Kidney epithelial cell (primary cell): ENCODE measurements around the gene SH3TC2. TPM values are rescaled to one million over a fixed set of nuclear protein-coding genes. Genes with fewer than 3 reads are reported as not detected.

ENCODE experiments used
- DNase-seq: peaks from one replicate; pipeline ENCODE4 v3.0.0-alpha.2; 2010; ENCODE audit warnings: low read depth
- H3K27me3 ChIP-seq: 2 replicates; pipeline ENCODE4 v1.6.0; 2011; ENCODE audit warnings: low read length; ENCODE audit not compliant: control insufficient read depth, insufficient read depth
- H3K36me3 ChIP-seq: 2 replicates; pipeline ENCODE4 v1.5.1; 2011; ENCODE audit warnings: low read length; ENCODE audit not compliant: control insufficient read depth, insufficient read depth
- H3K4me3 ChIP-seq: 2 replicates; pipeline ENCODE4 v1.5.1; 2011; ENCODE audit warnings: low read depth, mild to moderate bottlenecking, control low read depth, low read length
- total RNA-seq: library from RNA; depleted of rRNA; stranded (reverse); fragments of >200 nt; gene quantifications from 2 replicates; pipeline ENCODE4 v1.2.3, GENCODE V29; 2015
- TF ChIP-seq, protein P1 (sequence below): IDR thresholded peaks from 2 replicates; pipeline ENCODE4 v1.5.1; 2011; ENCODE audit warnings: mild to moderate bottlenecking, moderate library complexity, low read length, control low read depth, inconsistent platforms; ENCODE audit not compliant: insufficient read depth, poor library complexity, severe bottlenecking

SH3TC2 gene
- total RNA-seq = 7.9 and 8.4 TPM in 2 replicates

DNA sequence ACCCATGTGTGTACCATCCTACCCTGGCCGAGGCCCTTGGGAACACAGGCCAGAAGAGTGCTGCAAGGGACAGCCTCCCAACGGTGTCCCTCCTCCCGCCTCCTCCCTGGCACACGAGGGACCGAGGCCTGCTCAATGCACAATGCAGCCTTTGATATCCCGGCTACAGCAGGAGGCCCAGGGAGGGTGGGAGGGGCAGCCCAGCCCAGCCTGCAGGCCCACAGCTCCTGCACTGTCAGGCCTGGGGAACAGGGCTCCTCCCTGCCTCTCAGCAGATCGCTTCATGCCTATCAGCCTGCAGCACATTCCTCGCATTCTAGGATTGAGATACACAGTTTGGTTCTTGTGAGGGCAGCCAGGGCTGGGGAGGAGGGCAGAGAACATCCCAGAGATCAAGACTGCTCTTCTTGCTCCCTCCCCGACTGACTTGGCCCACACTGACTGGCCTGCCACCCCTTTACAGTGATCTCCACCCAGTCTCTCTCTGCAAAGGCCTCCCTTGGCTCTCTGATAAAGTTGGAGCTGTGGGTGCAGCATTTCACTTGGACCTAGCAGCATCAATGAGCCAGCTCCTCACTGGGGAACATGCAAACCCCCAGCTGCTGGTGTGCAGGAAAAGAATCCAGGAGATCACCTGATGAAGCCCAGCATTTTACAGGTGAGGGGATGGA lies at the start of gene SH3TC2:
TSS of gene SH3TC2 (minus strand) at position 46 of the 671 bp plus-strand sequence. CDS start at position 6, 40 bp downstream.
- Histone ChIP-seq H3K27me3 (no peaks in the 10 kb centered on the region), H3K4me3 (no peak within 1 kb of the TSS), H3K36me3 (no peaks in the 10 kb centered on the region)
- no peak for DNase-seq
- TF ChIP-seq, protein P1, sequence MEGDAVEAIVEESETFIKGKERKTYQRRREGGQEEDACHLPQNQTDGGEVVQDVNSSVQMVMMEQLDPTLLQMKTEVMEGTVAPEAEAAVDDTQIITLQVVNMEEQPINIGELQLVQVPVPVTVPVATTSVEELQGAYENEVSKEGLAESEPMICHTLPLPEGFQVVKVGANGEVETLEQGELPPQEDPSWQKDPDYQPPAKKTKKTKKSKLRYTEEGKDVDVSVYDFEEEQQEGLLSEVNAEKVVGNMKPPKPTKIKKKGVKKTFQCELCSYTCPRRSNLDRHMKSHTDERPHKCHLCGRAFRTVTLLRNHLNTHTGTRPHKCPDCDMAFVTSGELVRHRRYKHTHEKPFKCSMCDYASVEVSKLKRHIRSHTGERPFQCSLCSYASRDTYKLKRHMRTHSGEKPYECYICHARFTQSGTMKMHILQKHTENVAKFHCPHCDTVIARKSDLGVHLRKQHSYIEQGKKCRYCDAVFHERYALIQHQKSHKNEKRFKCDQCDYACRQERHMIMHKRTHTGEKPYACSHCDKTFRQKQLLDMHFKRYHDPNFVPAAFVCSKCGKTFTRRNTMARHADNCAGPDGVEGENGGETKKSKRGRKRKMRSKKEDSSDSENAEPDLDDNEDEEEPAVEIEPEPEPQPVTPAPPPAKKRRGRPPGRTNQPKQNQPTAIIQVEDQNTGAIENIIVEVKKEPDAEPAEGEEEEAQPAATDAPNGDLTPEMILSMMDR = no peak

DNA sequence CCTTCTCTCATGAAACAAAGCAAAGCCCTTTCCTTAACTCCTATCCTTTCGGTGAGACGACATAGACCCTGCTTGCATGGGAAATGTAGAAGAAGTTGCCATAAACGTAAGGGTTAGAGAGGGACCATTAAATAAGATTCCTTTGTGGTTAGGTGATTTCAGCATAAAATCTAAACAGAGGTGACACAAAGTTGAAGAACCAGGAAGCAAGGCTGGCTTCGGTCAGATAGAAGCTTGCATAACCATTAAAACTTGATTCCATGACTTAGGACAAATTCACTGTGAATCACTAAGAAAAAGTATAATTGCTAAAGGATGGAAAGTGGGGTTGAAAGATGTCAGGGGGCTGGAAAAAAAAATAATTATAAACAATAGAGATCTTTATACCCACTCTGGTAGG lies 47.5 kb upstream of the SH3TC2 start:
- TF ChIP-seq, protein P1 = no peak
- no peak overlapping the region for H3K4me3 ChIP-seq
- no peak for DNase-seq
- H3K27me3 ChIP-seq = no peaks in the 10 kb centered on the region
- H3K36me3 ChIP-seq = no peaks in the 10 kb centered on the region

DNA sequence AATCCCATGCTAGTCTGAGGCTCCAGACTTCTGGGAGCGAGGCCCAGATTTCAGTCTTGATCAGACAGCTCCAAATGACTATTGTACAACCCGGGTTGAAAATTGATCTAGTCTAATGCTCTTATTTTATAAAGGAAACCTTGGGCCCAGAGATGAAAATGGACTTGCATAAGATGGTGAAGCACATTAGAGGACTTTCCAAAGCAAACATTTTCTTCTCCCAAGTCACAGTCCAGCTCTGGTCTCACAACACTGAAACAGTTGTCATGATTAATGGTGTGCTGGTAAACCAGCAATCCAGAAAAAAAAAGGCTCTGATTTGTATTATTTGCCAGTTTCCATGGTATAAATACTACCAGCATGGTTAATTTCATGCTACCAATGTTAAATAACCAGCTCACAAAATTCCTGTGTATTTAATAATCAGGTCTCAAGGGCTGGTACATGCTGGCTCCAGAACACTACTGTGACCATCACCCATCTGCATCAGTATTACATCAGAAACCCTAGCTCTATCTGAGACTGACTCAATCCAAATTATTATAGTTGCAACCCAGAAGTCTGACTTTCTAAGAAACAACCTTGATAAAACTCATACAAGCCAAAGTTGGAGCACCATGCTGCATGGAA lies 45.9 kb upstream of the SH3TC2 start:
- TF ChIP-seq, protein P1 = no peak
- no peak for DNase-seq
- Histone ChIP-seq H3K4me3 (no peak overlapping the region), H3K27me3 (no peaks in the 10 kb centered on the region), H3K36me3 (no peaks in the 10 kb centered on the region)

DNA sequence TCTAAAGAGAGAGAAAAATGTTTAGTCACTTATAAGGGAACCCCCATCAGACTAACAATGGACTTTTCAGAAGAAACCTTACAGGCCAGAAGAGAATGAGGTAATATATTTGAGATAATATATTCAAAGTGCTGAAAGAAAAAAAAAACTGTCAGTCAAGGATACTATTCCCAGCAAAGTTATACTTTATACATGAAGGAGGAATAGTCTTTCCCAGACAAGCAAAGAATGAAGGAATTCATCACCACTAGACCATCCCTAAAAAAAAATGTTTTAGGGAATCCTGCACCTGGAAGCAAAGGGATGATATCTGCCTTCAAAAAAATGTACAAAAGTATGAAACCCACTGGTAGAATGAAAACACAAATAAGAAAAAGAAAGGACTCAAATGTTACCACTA lies 37.5 kb upstream of the SH3TC2 start:
- Histone ChIP-seq H3K27me3 (no peaks in the 10 kb centered on the region), H3K4me3 (no peak overlapping the region), H3K36me3 (no peaks in the 10 kb centered on the region)
- DNase-seq = no peak
- TF ChIP-seq, protein P1 = no peak

DNA sequence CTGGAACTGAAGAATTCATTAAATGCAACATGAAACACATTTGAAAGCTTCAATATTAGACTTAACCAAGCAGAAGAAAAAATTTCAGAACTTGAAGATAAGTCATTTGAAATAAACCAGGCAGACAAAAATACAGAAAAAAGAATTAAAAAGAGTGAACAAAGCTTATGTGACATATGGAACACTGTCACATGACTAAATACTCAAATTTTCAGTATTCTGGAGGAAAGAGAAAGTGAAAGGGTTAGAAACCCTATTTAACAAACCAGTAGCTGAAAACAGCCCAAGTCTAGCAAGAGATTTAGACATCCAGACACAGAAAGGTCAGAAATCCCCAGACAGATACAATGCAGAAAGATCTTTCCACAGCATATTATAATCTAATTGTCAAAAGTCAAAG lies 37.1 kb upstream of the SH3TC2 start:
- DNase-seq = no peak
- TF ChIP-seq, protein P1 = no peak
- H3K27me3 ChIP-seq = no peaks in the 10 kb centered on the region
- no peak overlapping the region for H3K4me3 ChIP-seq
- no peaks in the 10 kb centered on the region for H3K36me3 ChIP-seq

DNA sequence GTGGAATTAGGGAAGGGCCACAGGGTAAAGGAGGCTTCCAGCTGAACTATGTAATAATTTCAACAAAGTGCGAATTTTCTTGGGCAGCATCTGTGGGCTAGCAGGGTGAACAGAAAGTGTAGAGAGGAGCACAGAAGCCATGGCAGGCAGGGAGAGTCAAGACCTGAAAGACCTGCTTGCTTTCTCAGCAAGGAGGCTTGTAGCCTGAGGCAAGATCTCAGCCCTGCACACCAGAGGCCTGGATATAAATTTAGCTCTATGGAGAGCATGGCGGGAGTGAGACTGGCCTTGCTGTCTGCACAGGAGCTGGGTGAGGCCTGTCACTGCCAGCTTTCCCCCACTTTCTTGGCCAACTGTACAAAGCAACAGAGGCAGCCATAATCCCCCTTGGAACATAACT lies 32.1 kb upstream of the SH3TC2 start:
- no peak overlapping the region for H3K4me3 ChIP-seq
- no peaks in the 10 kb centered on the region for H3K27me3 ChIP-seq
- TF ChIP-seq, protein P1 = no peak
- H3K36me3 ChIP-seq = no peaks in the 10 kb centered on the region
- no peak for DNase-seq
